Suprapubic skin (tissue), 4 donors: ENCODE results near the gene MKNK2.

Experiments
- CTCF ChIP-seq, 2 donors: fragments of 200-600 bp in 1 of 2; fragments of 450-650 bp in 1 of 2; sonication (generic) in 1 of 2; IDR thresholded peaks; one replicate each; pipeline ENCODE4 v1.5.1; 2016 to 2019; ENCODE audit warnings: antibody characterized with exemption in 2 of 2, mild to moderate bottlenecking in 1 of 2, moderate library complexity in 1 of 2
- POLR2A ChIP-seq, 2 donors: fragments of 450-650 bp; IDR thresholded peaks; one replicate each; pipeline ENCODE4 v1.6.1; 2017; ENCODE audit warnings: antibody characterized with exemption in 2 of 2, mild to moderate bottlenecking in 2 of 2, moderate library complexity in 2 of 2
- POLR2AphosphoS5 ChIP-seq, 3 donors: sonication (generic); formaldehyde crosslinking; IDR thresholded peaks; one replicate each; pipeline ENCODE4 v1.6.1; 2017; ENCODE audit warnings: antibody characterized with exemption in 3 of 3

- TF ChIP-seq CTCF (IDR thresholded peaks at IDR 0.05) (no peak), POLR2A (IDR thresholded peaks at IDR 0.05) (no peak), POLR2AphosphoS5 (IDR thresholded peaks at IDR 0.05) (no peak)
Observed at GRCh38 chr19:2089727-2090053, 38.6 kb upstream of the MKNK2 start.
